GM19372 (cell line): ENCODE results near the gene MACROD2.

ENCODE experiments used
- ATAC-seq: cut with Tn5 transposase; IDR thresholded peaks from one replicate; pipeline ENCODE4 v1.9.1; 2021; ENCODE audit warnings: mild to moderate bottlenecking, low read depth, moderate library complexity; ENCODE audit not compliant: unreplicated experiment

The MACROD2 gene

DNA sequence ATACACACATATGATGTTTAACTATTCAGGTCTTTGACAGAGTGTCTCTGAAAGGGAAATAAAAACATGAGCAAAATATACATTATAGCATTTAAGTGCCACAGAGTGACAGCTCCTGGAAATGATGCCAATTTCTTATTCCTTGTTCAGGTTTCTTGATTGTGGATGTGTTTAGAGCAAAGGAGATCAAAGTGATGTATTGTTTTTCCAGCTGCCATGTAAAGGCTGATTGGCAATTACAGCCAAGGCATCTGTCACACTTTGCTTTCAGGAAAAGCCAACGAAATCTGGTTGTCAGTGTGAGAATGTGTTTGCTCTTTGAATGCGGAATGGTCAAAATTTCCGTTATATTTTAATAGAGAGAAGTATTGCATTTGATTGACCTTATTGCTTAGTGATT lies 689.9 kb downstream of the MACROD2 start:
- ATAC-seq, result no peak

DNA sequence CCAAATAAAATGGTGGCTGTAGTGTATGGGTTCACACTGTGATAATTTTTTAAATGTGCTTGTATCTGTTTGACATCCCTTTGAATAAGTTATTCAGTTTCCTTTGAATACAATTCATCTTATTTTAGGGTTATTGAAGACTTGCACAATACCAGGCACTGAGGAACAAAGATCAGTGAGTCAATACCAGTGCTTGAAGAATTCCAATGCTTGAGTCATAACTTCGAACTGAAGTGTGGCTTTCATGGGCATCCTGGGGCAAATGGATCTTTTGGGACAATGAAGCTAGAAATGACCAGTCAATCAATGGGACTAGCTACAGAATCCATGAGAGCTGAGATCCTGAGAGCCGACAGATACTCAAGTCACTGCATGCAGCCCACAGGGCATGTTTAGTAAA lies 692.0 kb downstream of the MACROD2 start:
- ATAC-seq, result no peak

DNA sequence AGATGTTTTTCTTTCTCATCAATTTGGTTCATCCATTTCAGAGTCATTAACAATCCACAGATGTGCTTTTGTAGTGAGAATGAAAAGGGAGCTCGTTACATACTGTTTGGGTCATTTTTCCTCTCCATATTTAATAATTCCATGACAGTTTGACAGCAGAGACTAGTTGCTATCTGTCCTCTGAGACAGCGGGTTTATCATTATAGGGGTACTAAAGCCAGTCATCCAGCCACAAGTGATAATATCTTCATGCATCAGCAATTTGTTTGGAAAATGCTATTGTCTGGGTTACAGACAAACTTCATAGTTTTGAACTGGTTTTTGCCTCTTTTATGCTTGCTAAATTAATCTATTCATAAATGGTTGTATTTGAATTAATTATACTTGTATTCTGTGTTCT lies 692.7 kb downstream of the MACROD2 start:
- ATAC-seq, result no peak

DNA sequence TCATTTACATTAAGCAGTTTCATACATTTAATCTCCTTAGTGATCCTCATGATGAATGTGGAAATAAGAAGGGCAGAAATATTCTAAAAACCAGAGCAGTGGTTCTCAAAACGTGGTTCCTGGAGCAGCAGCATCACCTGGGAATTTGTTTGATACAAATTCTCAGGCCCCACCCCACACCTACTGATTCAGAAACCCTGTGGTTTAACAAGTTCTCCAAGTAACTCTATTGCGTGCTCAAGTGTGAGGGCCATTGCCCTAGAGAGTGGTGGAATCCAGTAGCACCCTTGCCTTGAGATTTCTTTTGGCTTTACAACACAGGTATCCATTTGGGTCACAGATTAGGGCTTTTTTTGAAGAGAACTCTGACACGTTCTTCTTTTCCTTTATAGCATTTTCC lies 696.7 kb downstream of the MACROD2 start:
- ATAC-seq, result peak; percentile 56

DNA sequence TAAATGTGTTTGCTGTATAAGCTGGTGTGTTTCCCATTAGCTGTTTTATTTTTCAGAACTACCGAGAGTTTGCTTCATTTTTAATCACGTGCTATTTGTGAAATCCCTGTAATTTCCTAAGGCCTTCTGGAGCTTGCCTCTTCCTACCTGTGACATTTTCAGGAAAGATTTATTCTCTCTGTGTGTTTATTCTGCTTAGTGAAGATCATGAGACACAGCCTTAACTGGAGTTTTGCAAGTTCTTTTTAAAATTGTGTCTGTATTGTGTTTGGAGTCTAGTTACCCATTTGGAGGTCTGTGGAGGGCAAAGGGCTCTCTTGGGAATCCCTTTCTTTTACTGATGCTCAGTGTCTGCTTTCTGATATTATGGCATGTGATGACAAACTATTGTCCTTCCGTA lies 701.2 kb downstream of the MACROD2 start:
- no peak for ATAC-seq

DNA sequence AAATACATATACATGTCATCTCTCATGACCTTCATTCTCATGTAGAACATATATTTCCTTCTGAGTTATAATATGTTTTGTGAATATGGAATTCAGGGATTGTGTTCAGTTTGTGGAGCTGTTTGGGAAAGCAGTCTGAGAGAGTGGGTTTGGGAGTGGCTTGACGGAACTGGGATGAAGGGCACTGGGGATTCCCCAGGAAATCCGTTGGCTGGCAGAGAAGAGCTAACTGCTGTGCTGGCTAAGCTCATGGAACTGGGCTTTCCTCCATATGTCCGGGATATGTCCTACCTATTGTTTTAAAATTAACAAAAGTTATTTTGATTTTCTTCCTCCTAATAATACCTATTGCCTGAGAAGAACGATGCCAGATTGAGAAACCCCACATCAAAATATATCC lies 701.6 kb downstream of the MACROD2 start:
- no peak for ATAC-seq

DNA sequence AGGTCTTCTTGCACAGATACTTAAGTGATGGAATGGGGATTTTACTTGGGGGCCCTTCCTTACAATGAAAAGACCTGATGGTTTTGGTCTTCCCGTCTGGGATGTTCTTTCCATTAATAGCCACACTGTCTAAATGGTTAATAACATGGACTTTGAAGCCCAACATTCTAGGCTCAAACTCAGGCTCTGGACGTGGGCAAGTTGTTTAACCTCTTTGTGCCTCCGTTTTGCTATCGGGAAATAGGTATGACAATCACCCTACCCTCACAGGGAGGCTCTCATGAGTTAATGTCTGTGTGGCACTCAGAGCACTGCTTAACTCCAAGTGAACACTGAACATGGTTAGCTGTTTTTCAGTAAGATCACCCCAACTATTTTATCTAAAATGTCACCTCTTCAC lies 702.8 kb downstream of the MACROD2 start:
- ATAC-seq, result no peak

DNA sequence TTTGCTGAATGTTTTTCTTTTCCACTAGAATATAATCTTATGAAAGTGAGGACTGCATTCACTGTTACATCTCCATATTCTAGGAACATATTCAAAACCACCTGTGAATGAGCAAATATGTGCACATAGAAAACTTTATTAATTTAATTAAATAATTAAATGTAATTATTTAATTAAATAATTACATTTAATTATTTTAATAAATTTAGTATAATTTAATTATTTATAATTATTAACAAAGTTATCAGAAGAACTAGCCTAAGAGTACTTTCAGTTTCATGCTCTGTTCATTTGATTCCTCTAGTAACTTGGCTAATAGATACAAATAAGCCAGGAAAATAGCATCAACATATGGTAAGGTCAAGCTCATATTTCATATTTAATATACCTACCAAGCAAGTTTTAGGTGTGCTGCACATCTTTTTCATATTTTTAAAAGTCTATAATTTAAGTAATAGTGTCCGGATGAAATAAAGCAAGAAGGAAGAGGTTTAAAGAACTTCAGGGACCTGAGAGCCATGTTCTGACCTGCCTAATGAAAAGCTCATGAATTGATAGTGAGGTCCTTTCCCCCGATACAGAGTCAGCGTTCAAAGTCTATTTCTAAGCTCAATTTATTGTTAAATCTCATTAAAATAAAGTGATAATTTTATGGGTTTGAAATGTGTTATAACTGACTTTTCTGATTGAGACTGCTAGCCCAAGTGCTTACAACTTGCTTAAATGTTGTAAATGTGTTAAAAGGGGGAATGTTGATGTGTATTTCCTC lies 703.5 kb downstream of the MACROD2 start:
- no peak for ATAC-seq

DNA sequence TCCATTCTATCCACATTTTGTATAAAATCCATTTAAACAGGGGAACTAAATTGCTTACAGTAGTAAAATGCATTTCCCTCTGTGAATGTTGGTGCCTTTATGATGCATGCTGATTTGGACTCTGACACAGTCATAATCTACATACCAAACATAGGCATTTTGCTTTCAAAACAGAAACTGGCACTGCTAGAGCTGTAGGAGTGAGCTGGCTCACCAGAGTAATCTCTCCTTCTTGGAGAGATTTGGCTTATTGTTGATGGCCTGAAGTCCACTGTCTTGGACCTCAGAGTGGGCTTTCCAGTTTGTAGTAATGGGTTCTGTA lies 705.3 kb downstream of the MACROD2 start:
- peak; percentile 38 for ATAC-seq

DNA sequence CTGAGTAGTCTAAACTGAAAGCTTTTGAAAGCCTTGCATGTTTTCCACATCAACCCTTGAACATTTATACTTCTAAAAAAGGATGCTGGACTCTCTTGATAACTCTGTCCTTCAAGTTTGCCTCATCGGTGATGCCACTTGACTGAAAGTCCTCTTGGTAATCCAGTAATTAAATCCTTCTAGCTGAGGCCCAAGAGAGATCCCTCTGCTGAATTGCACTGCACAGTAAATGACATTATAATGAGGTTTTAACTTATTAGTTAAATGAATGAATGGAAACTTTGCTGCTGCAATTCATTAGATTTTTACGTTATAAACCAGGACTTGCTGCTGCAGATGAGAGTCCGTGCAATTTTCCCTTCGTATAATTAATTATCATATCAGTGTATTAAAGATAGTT lies 706.0 kb downstream of the MACROD2 start:
- no peak for ATAC-seq

DNA sequence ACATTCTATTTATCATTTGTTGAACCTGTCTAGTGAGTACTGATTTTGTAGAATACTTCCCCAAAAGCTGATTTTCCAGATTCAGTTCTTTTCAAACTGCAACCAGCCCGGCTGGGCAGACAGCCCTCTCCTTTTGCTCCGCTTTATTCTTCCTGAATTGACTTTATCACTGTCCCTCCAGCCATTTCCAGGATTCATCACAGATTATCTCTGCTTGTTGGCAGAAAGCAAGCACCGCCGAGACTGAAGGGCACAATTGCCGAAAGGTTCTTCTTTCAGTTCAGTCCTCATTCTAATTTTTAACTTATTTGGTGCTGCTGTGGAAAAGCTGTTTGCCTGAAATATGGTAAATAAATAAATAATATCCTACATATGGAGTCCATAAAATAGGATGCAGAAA lies 711.2 kb downstream of the MACROD2 start:
- ATAC-seq, result no peak

DNA sequence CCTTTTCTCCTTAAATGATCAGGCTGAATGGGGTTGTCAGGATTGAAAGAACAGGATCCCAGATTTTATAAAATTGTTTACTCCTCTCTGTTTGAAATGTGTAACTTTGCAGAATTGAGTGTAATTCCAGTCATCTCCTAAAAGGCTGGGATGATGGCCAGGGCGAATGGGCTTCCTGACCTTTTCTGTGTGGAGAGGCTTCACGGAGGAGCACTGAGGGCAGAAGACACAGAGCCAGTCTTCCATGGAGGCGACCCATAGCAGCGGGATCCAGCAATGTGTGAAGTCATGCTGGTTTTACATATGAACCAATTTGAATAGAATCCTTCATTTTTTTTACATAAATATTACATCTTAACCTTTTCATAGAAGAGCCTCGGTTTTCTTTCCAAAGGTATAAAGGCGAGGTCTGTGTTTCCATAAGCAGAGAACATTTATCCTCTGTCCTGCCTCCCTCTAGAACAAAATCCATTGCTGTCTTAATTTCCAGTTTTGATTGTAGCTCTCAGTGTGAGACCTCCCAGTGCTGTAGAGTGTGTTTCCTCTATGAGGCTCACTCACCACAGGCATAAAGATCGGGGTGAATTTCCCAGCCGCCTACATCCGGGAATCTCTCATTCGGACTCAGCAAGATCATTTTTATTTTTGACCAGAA lies 711.8 kb downstream of the MACROD2 start:
- no peak for ATAC-seq

DNA sequence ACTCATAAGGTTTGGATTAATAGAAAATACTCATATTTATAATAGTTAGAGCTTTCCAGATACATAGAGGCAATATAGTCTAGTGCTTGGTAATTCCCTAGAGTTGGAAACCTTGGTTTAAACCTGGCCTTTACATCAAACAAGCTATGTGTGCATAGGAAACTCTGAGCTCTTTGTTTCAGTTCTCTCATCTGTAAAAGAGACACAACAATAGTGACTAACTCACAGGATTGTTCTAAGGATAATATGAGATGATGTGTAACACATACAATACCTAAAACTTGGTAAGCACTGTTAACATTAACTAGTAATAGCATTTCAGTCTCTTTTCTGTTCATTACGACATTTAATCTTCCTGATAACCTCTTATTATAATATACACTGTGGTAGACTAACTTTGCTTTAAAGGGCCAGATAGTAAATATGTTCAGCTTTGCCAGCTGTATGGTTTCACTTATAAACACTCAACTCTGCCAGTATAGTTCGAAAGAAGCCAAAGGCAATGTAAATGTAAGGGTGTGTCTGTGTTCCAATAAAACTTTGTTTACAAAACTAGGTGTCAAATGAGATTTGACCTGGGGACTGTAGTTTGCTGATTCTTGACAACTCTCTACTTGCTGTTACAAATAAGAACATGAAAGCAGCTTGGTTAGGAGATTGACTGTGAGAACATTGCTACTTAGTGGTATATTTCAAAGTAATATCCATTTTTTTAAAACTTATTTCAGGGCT lies 712.7 kb downstream of the MACROD2 start:
- ATAC-seq, result no peak

DNA sequence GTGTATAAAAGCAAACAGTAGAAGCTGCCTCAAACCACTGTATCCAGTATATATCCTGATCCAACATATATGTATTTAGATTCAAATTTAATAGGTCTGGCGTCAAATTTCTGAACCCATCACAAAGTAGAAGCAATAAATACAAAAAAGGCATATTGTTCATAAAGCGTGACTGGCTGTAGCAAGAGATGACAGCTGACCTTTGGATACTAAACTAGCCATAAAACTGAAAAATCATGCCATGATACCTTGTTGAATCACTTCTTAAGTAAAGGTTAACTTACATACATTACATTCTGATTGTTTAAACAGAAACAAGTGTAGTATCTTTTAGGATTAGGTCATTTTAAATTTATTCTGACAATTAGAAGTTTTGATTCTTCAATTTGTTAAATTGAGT lies 714.1 kb downstream of the MACROD2 start:
- ATAC-seq, result no peak

DNA sequence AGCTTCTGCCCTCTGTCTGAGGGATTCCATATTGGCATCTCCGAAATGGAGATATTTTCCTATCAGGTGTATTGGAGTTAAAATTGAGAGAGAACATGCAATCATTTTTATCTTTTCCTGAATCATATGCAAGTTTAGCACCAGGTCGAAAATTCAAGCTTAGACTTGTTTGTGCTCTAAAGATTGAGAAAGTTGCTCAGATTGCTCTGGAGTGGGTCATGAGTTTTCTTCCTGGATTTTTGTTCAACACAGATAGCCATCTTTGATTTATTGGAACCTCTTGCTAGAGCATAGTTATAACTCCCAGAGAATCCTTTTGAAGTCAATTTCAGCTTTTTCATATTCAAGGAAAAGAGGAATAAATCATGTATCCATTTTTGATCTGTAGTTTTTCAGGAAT lies 715.6 kb downstream of the MACROD2 start:
- no peak for ATAC-seq

DNA sequence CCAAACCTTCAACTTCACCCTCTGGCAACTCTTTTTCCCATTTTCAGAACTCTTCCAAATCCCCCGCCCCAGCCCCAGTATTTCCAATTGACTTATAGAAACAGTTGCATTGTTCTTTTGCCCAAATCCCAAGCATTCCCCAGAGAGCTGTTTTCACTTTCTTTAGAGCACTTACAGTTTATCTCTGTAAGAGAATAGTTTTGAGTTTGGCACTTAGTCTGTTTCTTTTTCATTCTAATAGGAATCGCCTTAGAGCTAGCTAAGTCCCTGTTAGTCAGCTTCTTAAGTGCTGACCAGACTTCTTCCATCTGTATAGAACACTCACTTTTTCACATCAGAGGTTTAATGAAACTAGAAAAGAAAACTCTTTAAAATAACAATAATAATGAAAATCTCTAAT lies 716.3 kb downstream of the MACROD2 start:
- ATAC-seq, result no peak

DNA sequence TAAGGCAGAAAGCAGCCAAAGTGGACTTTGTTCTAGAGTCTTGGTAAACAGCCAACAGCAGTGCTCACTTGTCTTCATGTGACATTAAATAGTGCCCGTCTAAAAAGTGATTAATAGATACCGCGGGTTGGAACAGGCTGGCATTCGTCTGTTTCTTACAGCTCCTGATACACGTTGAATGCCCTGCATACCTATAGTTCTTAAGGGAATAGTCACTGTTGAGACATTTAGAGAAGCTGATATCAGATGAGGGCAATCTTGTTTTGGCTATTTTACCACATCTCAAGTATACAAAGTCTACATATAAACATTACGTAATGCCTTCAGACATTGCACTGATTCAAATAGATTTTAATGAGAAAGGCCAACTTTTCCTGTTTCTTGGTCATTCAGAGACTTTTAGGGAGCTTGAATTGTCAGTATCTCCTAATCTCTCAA lies 717.0 kb downstream of the MACROD2 start:
- ATAC-seq, result no peak

DNA sequence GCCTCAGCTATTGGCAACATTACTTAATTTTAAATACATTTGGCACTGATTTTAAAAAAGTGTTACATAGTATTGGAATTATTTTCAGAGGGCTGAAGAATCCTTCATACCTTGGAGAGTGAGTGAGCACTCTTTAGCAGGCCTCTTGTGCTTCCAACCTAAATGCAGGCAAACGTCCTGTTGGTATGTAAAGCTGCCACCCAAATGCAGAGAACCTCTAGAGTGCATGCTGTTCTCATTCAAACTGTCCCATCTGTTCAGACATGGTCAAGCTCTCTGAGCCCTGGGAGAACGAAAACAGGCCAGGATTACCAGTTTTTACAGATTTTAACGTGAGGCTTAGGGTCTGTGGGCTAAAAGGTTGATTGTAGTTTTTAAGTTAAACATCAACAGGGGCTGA lies 720.1 kb downstream of the MACROD2 start:
- ATAC-seq, result no peak

DNA sequence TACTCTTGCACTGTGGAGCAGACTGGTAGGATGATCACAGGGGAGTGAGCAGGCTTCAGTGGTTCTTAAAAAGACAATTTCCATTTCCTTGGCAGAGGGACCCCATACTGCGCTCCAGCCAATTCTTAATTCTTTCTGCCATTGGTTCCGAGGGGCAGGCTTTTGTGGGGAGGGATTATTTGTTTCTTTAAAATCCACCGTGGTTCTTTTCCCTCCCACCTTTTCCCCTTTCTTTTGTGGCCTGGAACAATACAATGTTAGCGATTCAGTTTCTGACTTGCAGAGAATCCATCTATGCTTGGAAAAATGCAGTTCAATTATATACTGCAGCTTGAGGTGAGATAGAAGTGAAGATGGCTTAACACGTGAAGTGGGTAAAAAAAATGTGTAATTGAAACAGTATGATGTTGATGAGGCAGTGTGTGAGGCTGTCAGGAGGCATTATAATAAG lies 721.1 kb downstream of the MACROD2 start:
- no peak for ATAC-seq

DNA sequence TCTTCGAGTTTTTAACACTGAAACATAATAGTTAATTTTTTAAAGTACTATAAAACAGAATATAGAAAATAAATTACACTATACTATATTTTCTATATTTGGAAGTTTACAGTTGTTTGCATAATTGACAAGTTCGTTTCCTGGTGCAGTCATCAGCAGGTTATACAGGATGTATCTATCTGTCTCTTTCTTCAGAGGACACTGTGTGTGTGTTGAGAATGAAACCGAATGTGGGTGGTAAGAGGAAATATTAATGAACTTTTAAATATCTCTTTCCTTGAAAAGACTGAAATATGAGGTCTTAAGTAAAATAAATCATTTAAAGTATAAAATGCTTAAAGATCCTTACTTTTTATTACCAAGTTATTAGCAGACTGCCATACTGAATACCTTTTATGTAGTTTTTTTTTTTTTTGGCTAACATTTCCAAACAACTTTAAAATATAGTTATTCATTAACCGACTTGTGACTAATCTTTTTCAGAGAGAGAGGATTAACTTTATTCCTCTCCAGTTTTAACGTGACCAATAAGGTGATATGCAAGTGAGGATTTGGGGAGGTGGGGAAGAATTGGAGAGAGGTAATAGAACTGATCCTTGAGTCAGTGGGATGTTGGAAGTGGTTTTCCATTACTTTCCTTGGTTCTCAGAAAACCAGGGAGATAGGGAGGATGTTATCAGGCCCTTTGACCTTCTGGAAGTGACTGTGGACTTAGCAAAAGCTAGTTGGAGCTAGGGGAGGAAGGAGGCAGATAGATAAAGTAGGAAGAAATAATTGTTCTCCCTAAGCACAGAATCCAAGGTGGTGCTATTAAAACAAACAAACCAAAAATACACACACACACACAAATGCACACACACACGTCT lies 722.1 kb downstream of the MACROD2 start:
- peak; percentile 91 for ATAC-seq

DNA sequence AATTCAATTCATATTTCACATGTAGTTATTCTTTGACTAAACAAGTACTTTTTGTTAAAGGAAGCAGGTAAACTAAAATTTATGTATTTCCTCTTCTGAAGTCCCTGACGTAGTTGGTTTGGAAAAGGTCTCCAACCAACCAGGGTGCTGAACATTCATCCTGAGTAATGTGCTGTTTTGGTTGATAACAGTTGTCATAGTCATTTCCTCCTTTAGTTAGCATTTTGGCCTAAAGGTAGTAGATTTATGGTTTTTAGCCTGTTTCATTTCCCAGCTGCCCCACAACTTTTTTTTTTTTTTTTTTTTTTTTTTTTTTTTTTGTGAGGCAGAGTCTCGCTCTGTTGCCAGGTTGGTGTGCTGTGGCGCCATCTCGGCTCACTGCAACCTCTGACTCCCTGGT lies 724.9 kb downstream of the MACROD2 start:
- ATAC-seq, result no peak
